ENCODE data around the gene ABHD14A.

ABHD14A gene

GRCh38 chr3:51941798-51942602 lies 32.9 kb upstream of the ABHD14A start, which contains the start of the genes PARP3 and RRP9:
PARP3 (plus strand) TSS chr3:51942363; CDS start chr3:51943356, 993 bp downstream.
RRP9 (minus strand) TSS chr3:51941904; CDS start chr3:51941867, 37 bp downstream.
- peak; percentile 96 to 98 (median 98) for DNase-seq

- peak in 2 of 4 experiments; percentile 29 to 38 for DNase-seq
Measured at GRCh38 chr3:51942603-51943450, 32.0 kb upstream of the ABHD14A start.

GRCh38 chr3:51943451-51944391 lies 31.1 kb upstream of the ABHD14A start:
- no peak for DNase-seq

GRCh38 chr3:51944451-51945021 lies 30.3 kb upstream of the ABHD14A start:
- DNase-seq = no peak

- no peak for DNase-seq
Measured at GRCh38 chr3:51945031-51945840, 29.6 kb upstream of the ABHD14A start.

GRCh38 chr3:51945926-51946705 lies 28.7 kb upstream of the ABHD14A start:
- no peak for DNase-seq

GRCh38 chr3:51946796-51947195 lies 28.1 kb upstream of the ABHD14A start:
- DNase-seq = no peak

GRCh38 chr3:51947215-51947900 lies 27.5 kb upstream of the ABHD14A start:
- DNase-seq = no peak

GRCh38 chr3:51948016-51948580 lies 26.8 kb upstream of the ABHD14A start:
- DNase-seq = no peak

GRCh38 chr3:51949121-51949520 lies 25.7 kb upstream of the ABHD14A start:
- DNase-seq = no peak

GRCh38 chr3:51950899-51951298 lies 24.0 kb upstream of the ABHD14A start:
- no peak for DNase-seq

- DNase-seq = no peak
Measured at GRCh38 chr3:51953445-51953844, 21.4 kb upstream of the ABHD14A start.

- DNase-seq = no peak
Measured at GRCh38 chr3:51954105-51954504, 20.8 kb upstream of the ABHD14A start.

- no peak for DNase-seq
Measured at GRCh38 chr3:51954713-51955112, 20.2 kb upstream of the ABHD14A start.

GRCh38 chr3:51955175-51955892 lies 19.5 kb upstream of the ABHD14A start, which contains the start of gene GPR62:
GPR62 (plus strand) TSS chr3:51955381; CDS start chr3:51955653, 272 bp downstream.
- no peak for DNase-seq

- peak in 2 of 4 experiments; percentile 11 to 32 for DNase-seq
Measured at GRCh38 chr3:51955893-51956770, 18.7 kb upstream of the ABHD14A start.

- DNase-seq = no peak
Measured at GRCh38 chr3:51957520-51958205, 17.2 kb upstream of the ABHD14A start.

Data from activated naive CD4-positive, alpha-beta T cell (primary cell).